ENCODE measurements around the gene SIGLEC9.

DNA sequence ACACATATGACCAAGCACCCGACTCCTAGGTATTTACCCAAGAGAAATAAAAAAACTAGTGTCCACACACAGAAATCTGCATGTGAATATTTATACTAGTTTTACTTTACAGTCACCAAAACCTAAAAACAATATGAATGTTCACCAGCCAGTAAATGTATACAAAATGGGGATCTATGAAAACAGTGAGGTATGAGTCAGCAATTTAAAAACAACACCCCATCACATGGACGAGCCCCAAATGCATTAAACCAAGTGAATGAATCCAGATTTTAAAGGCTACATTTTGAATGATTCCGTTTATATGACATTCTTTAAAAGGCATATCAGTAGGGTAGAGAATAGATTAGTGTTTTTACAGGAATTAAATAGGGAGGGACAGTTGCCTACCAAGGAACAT is 39.5 kb downstream of the SIGLEC9 start:
- TF ChIP-seq EZH2phosphoT487 (IDR thresholded peaks at IDR 0.05; ENCODE audit: insufficient read depth, low read depth) (no peak), EZH2 (IDR thresholded peaks at IDR 0.05; ENCODE audit: insufficient read depth, poor library complexity, severe bottlenecking) (no peak)

Measured in GM23248 (cell line).